MCF 10A (cell line): ENCODE measurements around the gene IL12RB2. TPM values are rescaled to one million over a fixed set of nuclear protein-coding genes. Genes with fewer than 3 reads are reported as not detected.

Experiments
- BruUV-seq: library from RNA; stranded (reverse); fragments of 400-500 nt; replicated peaks from 2 replicates; lab custom pipeline; 2021; lab: Mats Ljungman, UMichigan
- CTCF ChIA-PET: fragments of 300-600 bp; sonication (Branson Sonifier 250); formaldehyde crosslinking; extraction: SDS; loops from one replicate; lab custom pipeline; 2021; ENCODE audit warnings: antibody characterized with exemption, inconsistent platforms; lab: Yijun Ruan, JAX
- POLR2A ChIA-PET: fragments of 300-600, 350-650 bp; sonication (Branson Sonifier 250); formaldehyde crosslinking; extraction: SDS; loops from one replicate; lab custom pipeline; 2020; ENCODE audit warnings: antibody characterized with exemption, inconsistent platforms; lab: Yijun Ruan, JAX
- DNase-seq: peaks from one replicate; pipeline ENCODE4 v3.0.0-alpha.2; 2018; ENCODE audit not compliant: unreplicated experiment
- H3K27ac Mint-ChIP-seq: one replicate; pipeline ENCODE4 v1.8.0; 2022; ENCODE audit warnings: mild to moderate bottlenecking, low read depth, mixed read lengths; ENCODE audit not compliant: unreplicated experiment
- H3K27me3 Mint-ChIP-seq: one replicate; pipeline ENCODE4 v1.8.0; 2022; ENCODE audit warnings: mixed read lengths; ENCODE audit not compliant: insufficient read depth, unreplicated experiment
- H3K36me3 Mint-ChIP-seq: one replicate; pipeline ENCODE4 v1.8.0; 2022; ENCODE audit warnings: mild to moderate bottlenecking, moderate library complexity, mixed read lengths; ENCODE audit not compliant: insufficient read depth, unreplicated experiment
- H3K4me1 Mint-ChIP-seq: one replicate; pipeline ENCODE4 v1.8.0; 2022; ENCODE audit warnings: mixed read lengths; ENCODE audit not compliant: insufficient read depth, unreplicated experiment
- H3K4me3 Mint-ChIP-seq: one replicate; pipeline ENCODE4 v1.8.0; 2022; ENCODE audit warnings: mild to moderate bottlenecking, moderate library complexity, mixed read lengths; ENCODE audit not compliant: unreplicated experiment
- H3K9me3 Mint-ChIP-seq: one replicate; pipeline ENCODE4 v1.8.0; 2022; ENCODE audit warnings: mixed read lengths; ENCODE audit not compliant: unreplicated experiment
- CTCF ChIP-seq: fragments of 200-600 bp; IDR thresholded peaks from one replicate; pipeline ENCODE4 v1.8.0; 2022; ENCODE audit warnings: antibody characterized with exemption, mild to moderate bottlenecking; ENCODE audit not compliant: unreplicated experiment
- intact Hi-C: fragments of 100-400 bp; cut with micrococcal nuclease; formaldehyde crosslinking; loops from 2 replicates; pipeline ENCODE4 v1.14.1; 2022
- total RNA-seq: library from RNA; stranded (reverse); gene quantifications from 2 replicates; pipeline ENCODE4 v1.2.3, GENCODE V29; 2022

The IL12RB2 gene
- total RNA-seq, 1 experiment from 2014 or later = not detected

GRCh38 chr1:67436511-67437055 lies 128.9 kb downstream of the IL12RB2 start:
- no TSS peak for BruUV-seq
- DNase-seq = no peak
- CTCF ChIA-PET = interaction anchor here (0.7 to 1.7 kb wide), 3 partner anchors 64 to 292 kb away, joined by 3 to 9 read pairs (median 4); no protein-coding TSS in a partner anchor
- Mint-ChIP-seq H3K9me3 (no peaks in the 10 kb centered on the region), H3K4me1 (peaks cover 20% of the 10 kb centered on the region), H3K36me3 (no peaks in the 10 kb centered on the region), H3K4me3 (no peak overlapping the region), H3K27me3 (no peaks in the 10 kb centered on the region), H3K27ac (no peak overlapping the region)
- no peak for TF ChIP-seq CTCF
- POLR2A ChIA-PET = interaction anchor here (0.7 kb wide), 1 partner anchor 30 kb away, joined by 4 read pairs; no protein-coding TSS in a partner anchor
- intact Hi-C loops = no loop called here

GRCh38 chr1:67437961-67438360 lies 130.3 kb downstream of the IL12RB2 start:
- H3K36me3 Mint-ChIP-seq = no peaks in the 10 kb centered on the region
- peaks cover 13% of the 10 kb centered on the region for H3K4me1 Mint-ChIP-seq
- no peak overlapping the region for H3K27ac Mint-ChIP-seq

GRCh38 chr1:67439277-67440029 lies 131.8 kb downstream of the IL12RB2 start:
- peaks cover 13% of the 10 kb centered on the region for H3K4me1 Mint-ChIP-seq
- intact Hi-C loops = no loop called here
- no peak for DNase-seq
- POLR2A ChIA-PET = interaction anchor here (2.0 kb wide), 1 partner anchor 9 kb away, joined by 7 read pairs; the partner anchor contains the start of gene SERBP1
- no TSS peak for BruUV-seq
- no peaks in the 10 kb centered on the region for H3K36me3 Mint-ChIP-seq
- H3K4me3 Mint-ChIP-seq = no peak overlapping the region
- no peaks in the 10 kb centered on the region for H3K9me3 Mint-ChIP-seq
- no peak overlapping the region for H3K27ac Mint-ChIP-seq
- H3K27me3 Mint-ChIP-seq = no peaks in the 10 kb centered on the region
- TF ChIP-seq CTCF = no peak
- CTCF ChIA-PET = interaction anchor here (0.6 to 0.8 kb wide), 2 partner anchors 91 to 214 kb away, joined by 3 read pairs; no protein-coding TSS in a partner anchor

More at GRCh38 chr1:67437961-67438360, 130.3 kb downstream of the IL12RB2 start:
- no peaks in the 10 kb centered on the region for H3K9me3 Mint-ChIP-seq
- no peak for TF ChIP-seq CTCF
- no peaks in the 10 kb centered on the region for H3K27me3 Mint-ChIP-seq
- intact Hi-C loops = no loop called here
- H3K4me3 Mint-ChIP-seq = no peak overlapping the region
- ChIA-PET POLR2A (interaction anchor here (1.1 kb wide), 1 partner anchor 22 kb away, joined by 3 read pairs; no protein-coding TSS in a partner anchor), CTCF (interaction anchor here (0.5 to 0.7 kb wide), 2 partner anchors 49 to 91 kb away, joined by 3 read pairs; no protein-coding TSS in a partner anchor)
- no TSS peak for BruUV-seq
- no peak for DNase-seq

GRCh38 chr1:67440339-67440738 lies 132.7 kb downstream of the IL12RB2 start:
- no TSS peak for BruUV-seq
- Mint-ChIP-seq H3K4me1 (peaks cover 13% of the 10 kb centered on the region), H3K36me3 (no peaks in the 10 kb centered on the region), H3K27ac (no peak overlapping the region), H3K4me3 (no peak overlapping the region), H3K27me3 (no peaks in the 10 kb centered on the region), H3K9me3 (no peaks in the 10 kb centered on the region)
- no peak for TF ChIP-seq CTCF
- DNase-seq = peak; percentile 19
- intact Hi-C loops = no loop called here
- POLR2A ChIA-PET = interaction anchor here (0.5 to 2.0 kb wide), 3 partner anchors 8 to 85 kb away, joined by 3 to 7 read pairs (median 4); partner anchors contain the start of gene SERBP1
- CTCF ChIA-PET = interaction anchor here (0.7 to 2.1 kb wide), 4 partner anchors 8 to 324 kb away, joined by 3 to 12 read pairs (median 4); no protein-coding TSS in a partner anchor
